Measurements from ENCODE around the gene POC1A. TPM values are rescaled to one million over a fixed set of nuclear protein-coding genes. Genes with fewer than 3 reads are reported as not detected.
"Not testable (repeated sequence)": the region's sequence is repeated elsewhere in the genome, so short reads cannot be mapped to it uniquely, and the experiment has no call there.

Gene POC1A
- total RNA-seq, 2 donors from 2014 or later: 28.8 to 32.2 TPM

GRCh38 chr3:52046902-52047239, 107.4 kb downstream of the POC1A start:
- DNase-seq (ENCODE audit: low spot score in 2 of 2): no peak
- H3K36me3 Mint-ChIP-seq: peaks cover 0 to 5% of the 10 kb centered on the region in 2 donors
- no peaks in the 10 kb centered on the region for H3K9me3 Mint-ChIP-seq
- no peak for ATAC-seq
- peak overlapping the region; percentile 4 to 59 for H3K27ac Mint-ChIP-seq

- ATAC-seq: peak in 1 of 2 donors; percentile 15
- no peak for DNase-seq (ENCODE audit: low spot score in 2 of 2)
- Mint-ChIP-seq H3K36me3 (peaks cover 0 to 5% of the 10 kb centered on the region in 2 donors), H3K27ac (peak overlapping the region; percentile 4 to 59), H3K9me3 (no peaks in the 10 kb centered on the region)
These were observed 107.9 kb downstream of the POC1A start for GRCh38 chr3:52046186-52046901.

- ATAC-seq (peak in 1 of 2 donors; percentile 12), DNase-seq (ENCODE audit: low spot score in 2 of 2) (no peak)
- no peaks in the 10 kb centered on the region for H3K9me3 Mint-ChIP-seq
- peak overlapping the region; percentile 53 to 60 for H3K27ac Mint-ChIP-seq
- H3K36me3 Mint-ChIP-seq: no peaks in the 10 kb centered on the region
These were observed 109.2 kb downstream of the POC1A start for GRCh38 chr3:52044869-52045619.

GRCh38 chr3:52043750-52044149, 110.5 kb downstream of the POC1A start:
- peak overlapping the region in 1 of 2 donors; percentile 75 for H3K27ac Mint-ChIP-seq
- no peak for DNase-seq (ENCODE audit: low spot score in 2 of 2)
- no peaks in the 10 kb centered on the region for H3K36me3 Mint-ChIP-seq
- H3K9me3 Mint-ChIP-seq: no peaks in the 10 kb centered on the region
- no peak for ATAC-seq

- not testable (repeated sequence) for DNase-seq (ENCODE audit: low spot score in 2 of 2); H3K36me3 Mint-ChIP-seq
These were observed 111.2 kb downstream of the POC1A start for GRCh38 chr3:52043039-52043438.

GRCh38 chr3:52041118-52041731, 113.0 kb downstream of the POC1A start:
- H3K36me3 Mint-ChIP-seq: no peaks in the 10 kb centered on the region
- no peaks in the 10 kb centered on the region for H3K9me3 Mint-ChIP-seq
- no peak for DNase-seq (ENCODE audit: low spot score in 2 of 2)
- ATAC-seq: no peak
- peak overlapping the region; percentile 44 to 50 for H3K27ac Mint-ChIP-seq

More at GRCh38 chr3:52043039-52043438, 111.2 kb downstream of the POC1A start:
- peak overlapping the region in 1 of 2 donors; percentile 37 for H3K27ac Mint-ChIP-seq
- ATAC-seq, H3K9me3 Mint-ChIP-seq: not testable (repeated sequence)

- DNase-seq (ENCODE audit: low spot score in 2 of 2) (no peak), ATAC-seq (no peak)
- Mint-ChIP-seq H3K9me3 (no peaks in the 10 kb centered on the region), H3K27ac (peak overlapping the region in 1 of 2 donors; percentile 50), H3K36me3 (no peaks in the 10 kb centered on the region)
These were observed 113.6 kb downstream of the POC1A start for GRCh38 chr3:52040600-52040999.

- DNase-seq (ENCODE audit: low spot score in 2 of 2): no peak
- Mint-ChIP-seq H3K36me3 (no peaks in the 10 kb centered on the region), H3K9me3 (no peaks in the 10 kb centered on the region), H3K27ac (no peak overlapping the region)
- no peak for ATAC-seq
These were observed 114.4 kb downstream of the POC1A start for GRCh38 chr3:52039846-52040245.

- DNase-seq (ENCODE audit: low spot score in 2 of 2) (no peak), ATAC-seq (no peak)
- H3K36me3 Mint-ChIP-seq: no peaks in the 10 kb centered on the region
- H3K27ac Mint-ChIP-seq: no peak overlapping the region
- H3K9me3 Mint-ChIP-seq: no peaks in the 10 kb centered on the region
These were observed 114.8 kb downstream of the POC1A start for GRCh38 chr3:52039426-52039825.

- DNase-seq (ENCODE audit: low spot score in 2 of 2) (no peak), ATAC-seq (no peak)
- Mint-ChIP-seq H3K36me3 (no peaks in the 10 kb centered on the region), H3K9me3 (no peaks in the 10 kb centered on the region), H3K27ac (no peak overlapping the region)
These were observed 116.0 kb downstream of the POC1A start for GRCh38 chr3:52038227-52038626.

GRCh38 chr3:52037291-52037690, 116.9 kb downstream of the POC1A start:
- DNase-seq (ENCODE audit: low spot score in 2 of 2) (no peak), ATAC-seq (no peak)
- Mint-ChIP-seq H3K9me3 (no peaks in the 10 kb centered on the region), H3K27ac (no peak overlapping the region), H3K36me3 (no peaks in the 10 kb centered on the region)

GRCh38 chr3:52036829-52037228, 117.4 kb downstream of the POC1A start:
- Mint-ChIP-seq H3K9me3 (no peaks in the 10 kb centered on the region), H3K27ac (no peak overlapping the region), H3K36me3 (no peaks in the 10 kb centered on the region)
- no peak for DNase-seq (ENCODE audit: low spot score in 2 of 2)
- peak in 1 of 2 donors; percentile 49 for ATAC-seq

- no peaks in the 10 kb centered on the region for H3K36me3 Mint-ChIP-seq
- no peaks in the 10 kb centered on the region for H3K9me3 Mint-ChIP-seq
- DNase-seq (ENCODE audit: low spot score in 2 of 2) (no peak), ATAC-seq (peak in 1 of 2 donors; percentile 28)
- no peak overlapping the region for H3K27ac Mint-ChIP-seq
These were observed 118.0 kb downstream of the POC1A start for GRCh38 chr3:52036222-52036694.

GRCh38 chr3:52034651-52035050, 119.6 kb downstream of the POC1A start:
- Mint-ChIP-seq H3K27ac (peak overlapping the region in 1 of 2 donors; percentile 23), H3K9me3 (no peaks in the 10 kb centered on the region), H3K36me3 (no peaks in the 10 kb centered on the region)
- ATAC-seq (no peak), DNase-seq (ENCODE audit: low spot score in 2 of 2) (no peak)

GRCh38 chr3:52034212-52034611, 120.0 kb downstream of the POC1A start:
- DNase-seq (ENCODE audit: low spot score in 2 of 2): no peak
- H3K36me3 Mint-ChIP-seq: no peaks in the 10 kb centered on the region
- peak overlapping the region in 1 of 2 donors; percentile 23 for H3K27ac Mint-ChIP-seq
- H3K9me3 Mint-ChIP-seq: no peaks in the 10 kb centered on the region
- ATAC-seq: no peak

- H3K36me3 Mint-ChIP-seq; DNase-seq (ENCODE audit: low spot score in 2 of 2); ATAC-seq; H3K9me3 Mint-ChIP-seq: not testable (repeated sequence)
- peak overlapping the region in 1 of 2 donors; percentile 23 for H3K27ac Mint-ChIP-seq
These were observed 120.5 kb downstream of the POC1A start for GRCh38 chr3:52033748-52034147.

- Mint-ChIP-seq H3K36me3 (no peaks in the 10 kb centered on the region), H3K9me3 (no peaks in the 10 kb centered on the region), H3K27ac (no peak overlapping the region)
- no peak for DNase-seq (ENCODE audit: low spot score in 2 of 2)
- no peak for ATAC-seq
These were observed 121.4 kb downstream of the POC1A start for GRCh38 chr3:52032702-52033408.
